GM20000 (cell line): Measurements from ENCODE around the gene C13orf42.

Experiments used
- DNase-seq: peaks from one replicate; pipeline ENCODE4 v3.0.0; 2012; ENCODE audit warnings: low spot score
- CTCF ChIP-seq: IDR thresholded peaks from 2 replicates; pipeline ENCODE4 v1.5.1; 2012; ENCODE audit warnings: mild to moderate bottlenecking, control low read depth; ENCODE audit errors: extremely low read depth, missing control alignments

Gene C13orf42

GRCh38 chr13:51118809-51119431 is 7.8 kb upstream of the C13orf42 start:
- no peak for TF ChIP-seq CTCF
- DNase-seq, result no peak

GRCh38 chr13:51113969-51114368 is 2.9 kb upstream of the C13orf42 start:
- TF ChIP-seq CTCF, result no peak
- DNase-seq, result no peak

- no peak for DNase-seq
- TF ChIP-seq CTCF, result no peak
These were observed 2.3 kb upstream of the C13orf42 start for GRCh38 chr13:51113186-51113881.

- no peak for TF ChIP-seq CTCF
- no peak for DNase-seq
These were observed 1.7 kb upstream of the C13orf42 start for GRCh38 chr13:51112771-51113170.

GRCh38 chr13:51111997-51112396 is 923 bp upstream of the C13orf42 start:
- TF ChIP-seq CTCF, result no peak
- no peak for DNase-seq

GRCh38 chr13:51107996-51108395 is 3.1 kb downstream of the C13orf42 start:
- TF ChIP-seq CTCF, result no peak

GRCh38 chr13:51105046-51105445 is 6.0 kb downstream of the C13orf42 start:
- no peak for TF ChIP-seq CTCF
- DNase-seq, result no peak

More at GRCh38 chr13:51107996-51108395, 3.1 kb downstream of the C13orf42 start:
- no peak for DNase-seq
